ENCODE data around the gene TTLL9.

Gene TTLL9

GRCh38 chr20:31951530-31952453 is 81.4 kb downstream of the TTLL9 start, which contains the start of gene PDRG1:
PDRG1 (minus strand) TSS chr20:31952046; CDS start chr20:31951961, 85 bp downstream.
- peak in 1 of 2 experiments; percentile 66 for DNase-seq

- DNase-seq: no peak
These were observed 83.2 kb downstream of the TTLL9 start for GRCh38 chr20:31953556-31954148.

- DNase-seq: no peak
These were observed 84.1 kb downstream of the TTLL9 start for GRCh38 chr20:31954500-31954899.

GRCh38 chr20:31956556-31957526 is 86.4 kb downstream of the TTLL9 start:
- no peak for DNase-seq

- DNase-seq: no peak
These were observed 92.3 kb downstream of the TTLL9 start for GRCh38 chr20:31962761-31963160.

GRCh38 chr20:31963889-31964288 is 93.5 kb downstream of the TTLL9 start:
- no peak for DNase-seq

GRCh38 chr20:31966991-31967655 is 96.7 kb downstream of the TTLL9 start:
- DNase-seq: no peak

- DNase-seq: no peak
These were observed 97.4 kb downstream of the TTLL9 start, which contains the start of gene XKR7 for GRCh38 chr20:31967830-31968249. XKR7 (plus strand) TSS chr20:31968151; CDS start chr20:31968176, 25 bp downstream.

- no peak for DNase-seq
These were observed 98.1 kb downstream of the TTLL9 start for GRCh38 chr20:31968291-31969126.

- DNase-seq: peak in 1 of 2 experiments; percentile 38
These were observed 99.6 kb downstream of the TTLL9 start for GRCh38 chr20:31969991-31970390.

GRCh38 chr20:31972471-31973021 is 102.1 kb downstream of the TTLL9 start:
- no peak for DNase-seq

- no peak for DNase-seq
These were observed 103.9 kb downstream of the TTLL9 start for GRCh38 chr20:31974296-31974695.

- DNase-seq: no peak
These were observed 104.6 kb downstream of the TTLL9 start for GRCh38 chr20:31974951-31975487.

GRCh38 chr20:31975874-31976273 is 105.4 kb downstream of the TTLL9 start:
- no peak for DNase-seq

- DNase-seq: no peak
These were observed 106.6 kb downstream of the TTLL9 start for GRCh38 chr20:31977080-31977479.

GRCh38 chr20:31979713-31980426 is 109.4 kb downstream of the TTLL9 start:
- DNase-seq: no peak

- no peak for DNase-seq
These were observed 111.3 kb downstream of the TTLL9 start for GRCh38 chr20:31981784-31982183.

- no peak for DNase-seq
These were observed 114.6 kb downstream of the TTLL9 start for GRCh38 chr20:31984981-31985471.

- no peak for DNase-seq
These were observed 117.3 kb downstream of the TTLL9 start for GRCh38 chr20:31987744-31988143.

Measured in cerebellar nuclear complex (tissue), 1 donor.